Ectodermal cell (in vitro differentiated cells): Measurements from ENCODE around the gene LMO2.
A peak's percentile ranks its signal among the peaks of the same experiment; 100 is the strongest.

ENCODE experiments used
- H3K27ac ChIP-seq: 2 replicates; pipeline ENCODE4 v1.7.0; 2013; ENCODE audit warnings: mild to moderate bottlenecking, low read depth, low read length; ENCODE audit not compliant: insufficient read depth, poor library complexity, severe bottlenecking
- H3K27me3 ChIP-seq: 2 replicates; pipeline ENCODE4 v1.7.0; 2013; ENCODE audit warnings: mild to moderate bottlenecking, low read length; ENCODE audit not compliant: insufficient read depth, control insufficient read depth, poor library complexity, severe bottlenecking
- H3K36me3 ChIP-seq: one replicate; pipeline ENCODE4 v1.7.0; 2013; ENCODE audit warnings: low read length; ENCODE audit not compliant: control insufficient read depth, insufficient read depth
- H3K4me1 ChIP-seq: one replicate; pipeline ENCODE4 v1.7.0; 2013; ENCODE audit warnings: low read length; ENCODE audit not compliant: control insufficient read depth, insufficient read depth
- H3K4me3 ChIP-seq: 2 replicates; pipeline ENCODE4 v1.7.0; 2013; ENCODE audit warnings: low read depth, low read length, control low read depth; ENCODE audit not compliant: insufficient read depth
- H3K9me3 ChIP-seq: 2 replicates; pipeline ENCODE4 v1.7.0; 2013; ENCODE audit warnings: mild to moderate bottlenecking, low read length, moderate library complexity; ENCODE audit not compliant: control insufficient read depth
- WGBS, 2 experiments: methylation state at CpG; one replicate each; pipeline ENCODE4 v1.1.7; 2013; ENCODE audit warnings: missing lambda C conversion rate in 2 of 2; 5-methylcytosine and 5-hydroxymethylcytosine counted together

The LMO2 gene

GRCh38 chr11:33875621-33876294, 16.1 kb downstream of the LMO2 start:
- WGBS, 2 experiments: 93 to 96% methylated on average over 1 to 2 of the region's 2 CpGs
- H3K4me1 ChIP-seq: peaks cover 5% of the 10 kb centered on the region
- peaks cover 29% of the 10 kb centered on the region for H3K27me3 ChIP-seq
- H3K4me3 ChIP-seq: no peak overlapping the region
- H3K9me3 ChIP-seq: no peaks in the 10 kb centered on the region
- H3K27ac ChIP-seq: no peak overlapping the region
- no peaks in the 10 kb centered on the region for H3K36me3 ChIP-seq

DNA sequence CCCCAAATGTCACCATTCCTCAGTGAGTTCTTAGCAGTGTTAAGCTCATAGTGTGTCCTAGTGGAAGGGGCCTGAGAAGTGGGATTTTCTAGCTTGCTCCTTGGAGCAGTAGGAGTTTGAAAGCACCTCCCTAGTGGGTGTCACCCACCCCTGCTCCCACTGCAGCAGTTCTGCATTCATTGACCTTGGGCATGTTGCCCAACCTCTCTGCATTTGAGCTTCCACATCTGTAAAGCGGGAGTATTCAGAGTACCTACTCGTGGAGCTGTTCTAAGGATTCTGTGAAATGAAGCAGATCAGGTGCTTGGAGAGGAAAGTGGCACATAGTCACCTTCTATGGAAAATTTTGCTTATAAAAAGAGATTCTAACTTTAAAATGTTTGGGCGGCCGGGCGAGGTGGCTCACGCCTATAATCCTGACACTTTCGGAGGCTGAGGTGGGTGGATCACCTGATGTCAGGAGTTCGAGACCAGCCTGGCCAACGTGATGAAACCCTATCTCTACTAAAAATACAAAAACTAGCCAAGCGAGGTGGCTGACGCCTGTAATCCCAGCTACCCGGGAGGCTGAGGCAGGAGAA, 16.9 kb downstream of the LMO2 start:
- WGBS, 2 experiments: 93% methylated on average over 12 of the region's 12 CpGs
- Histone ChIP-seq H3K27ac (no peak overlapping the region), H3K27me3 (peaks cover 37% of the 10 kb centered on the region), H3K36me3 (no peaks in the 10 kb centered on the region), H3K9me3 (no peaks in the 10 kb centered on the region), H3K4me1 (peaks cover 5% of the 10 kb centered on the region), H3K4me3 (no peak overlapping the region)

GRCh38 chr11:33874433-33874832, 17.4 kb downstream of the LMO2 start:
- 83 to 90% methylated on average over 3 of the region's 3 CpGs for WGBS, 2 experiments
- Histone ChIP-seq H3K27me3 (peaks cover 43% of the 10 kb centered on the region), H3K4me3 (no peak overlapping the region), H3K9me3 (no peaks in the 10 kb centered on the region), H3K27ac (no peak overlapping the region), H3K36me3 (no peaks in the 10 kb centered on the region), H3K4me1 (peaks cover 5% of the 10 kb centered on the region)

GRCh38 chr11:33869481-33870422, 22.1 kb downstream of the LMO2 start:
- peaks cover 80% of the 10 kb centered on the region for H3K27me3 ChIP-seq

GRCh38 chr11:33868647-33869461, 23.0 kb downstream of the LMO2 start:
- Histone ChIP-seq H3K27me3 (peaks cover 80% of the 10 kb centered on the region), H3K27ac (no peak overlapping the region), H3K4me3 (peak overlapping the region; percentile 41), H3K36me3 (no peaks in the 10 kb centered on the region), H3K9me3 (no peaks in the 10 kb centered on the region), H3K4me1 (peaks cover 5% of the 10 kb centered on the region)
- 1% methylated on average over 68 of the region's 68 CpGs for WGBS, 2 experiments

More at GRCh38 chr11:33869481-33870422, 22.1 kb downstream of the LMO2 start:
- Histone ChIP-seq H3K4me1 (peaks cover 7% of the 10 kb centered on the region), H3K36me3 (no peaks in the 10 kb centered on the region), H3K4me3 (peak overlapping the region; percentile 41), H3K9me3 (no peaks in the 10 kb centered on the region), H3K27ac (no peak overlapping the region)
- 0% methylated on average over 91 of the region's 91 CpGs for WGBS, 2 experiments

DNA sequence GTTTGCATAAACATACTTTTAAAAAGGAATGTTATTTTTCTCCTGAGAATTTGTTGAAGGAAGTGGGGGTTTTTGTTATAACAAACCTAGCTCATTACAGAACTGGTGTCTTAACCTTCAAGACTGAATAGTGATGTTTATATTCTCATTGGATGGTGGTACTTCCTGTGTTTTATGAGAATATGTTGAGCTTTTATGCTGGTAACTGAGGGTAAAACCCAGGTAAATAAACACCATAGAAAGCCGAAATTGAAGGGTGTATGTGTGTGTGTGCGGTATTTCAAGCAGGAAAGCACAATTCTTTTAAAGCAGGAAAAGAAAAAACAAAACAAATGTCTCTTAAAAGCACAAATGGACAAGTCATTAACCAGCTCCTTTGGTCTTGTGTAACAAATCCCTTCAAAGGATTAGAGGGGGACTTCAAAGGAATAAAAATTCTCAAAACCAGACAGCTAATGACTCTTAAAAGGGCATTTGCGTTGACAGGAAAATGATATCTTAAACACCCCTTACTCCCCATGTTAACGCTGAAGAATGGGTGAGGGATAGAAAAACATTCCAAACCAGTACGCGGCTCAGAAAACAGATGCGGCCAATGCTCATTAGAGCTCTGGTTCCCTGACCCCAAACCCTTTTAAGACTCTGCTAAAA, 23.8 kb downstream of the LMO2 start:
- Histone ChIP-seq H3K36me3 (no peaks in the 10 kb centered on the region), H3K9me3 (no peaks in the 10 kb centered on the region), H3K27ac (no peak overlapping the region), H3K4me3 (peak overlapping the region; percentile 41), H3K27me3 (peaks cover 76% of the 10 kb centered on the region), H3K4me1 (peaks cover 5% of the 10 kb centered on the region)
- 14 to 17% methylated on average over 6 to 7 of the region's 7 CpGs for WGBS, 2 experiments

GRCh38 chr11:33867561-33867960, 24.3 kb downstream of the LMO2 start:
- Histone ChIP-seq H3K27ac (no peak overlapping the region), H3K4me1 (peaks cover 5% of the 10 kb centered on the region), H3K27me3 (peaks cover 71% of the 10 kb centered on the region), H3K9me3 (no peaks in the 10 kb centered on the region), H3K4me3 (no peak overlapping the region), H3K36me3 (no peaks in the 10 kb centered on the region)
- 59 to 68% methylated on average over 1 of the region's 1 CpG for WGBS, 2 experiments

GRCh38 chr11:33866936-33867335, 24.9 kb downstream of the LMO2 start:
- no peaks in the 10 kb centered on the region for H3K9me3 ChIP-seq
- H3K4me1 ChIP-seq: peaks cover 6% of the 10 kb centered on the region
- WGBS, 2 experiments: 88 to 91% methylated on average over 2 of the region's 2 CpGs
- no peak overlapping the region for H3K4me3 ChIP-seq
- H3K27me3 ChIP-seq: peaks cover 71% of the 10 kb centered on the region
- H3K27ac ChIP-seq: no peak overlapping the region
- no peaks in the 10 kb centered on the region for H3K36me3 ChIP-seq

GRCh38 chr11:33864479-33864878, 27.4 kb downstream of the LMO2 start:
- Histone ChIP-seq H3K27me3 (peaks cover 46% of the 10 kb centered on the region), H3K4me1 (peaks cover 16% of the 10 kb centered on the region), H3K36me3 (no peaks in the 10 kb centered on the region), H3K4me3 (no peak overlapping the region), H3K27ac (no peak overlapping the region), H3K9me3 (no peaks in the 10 kb centered on the region)
- WGBS, 2 experiments: 88 to 89% methylated on average over 16 of the region's 16 CpGs
